ENCODE data around the gene CHIT1.

Gene CHIT1

GRCh38 chr1:203214871-203215270, 14.6 kb downstream of the CHIT1 start:
- no peak for DNase-seq

- DNase-seq, result no peak
These were observed 16.3 kb downstream of the CHIT1 start for GRCh38 chr1:203213126-203213525.

- DNase-seq, result no peak
These were observed 17.7 kb downstream of the CHIT1 start for GRCh38 chr1:203211812-203212211.

GRCh38 chr1:203210988-203211387, 18.5 kb downstream of the CHIT1 start:
- no peak for DNase-seq

- no peak for DNase-seq
These were observed 19.1 kb downstream of the CHIT1 start for GRCh38 chr1:203210350-203210749.

GRCh38 chr1:203208181-203208580, 21.3 kb downstream of the CHIT1 start:
- DNase-seq, result no peak

- DNase-seq, result peak; percentile 15
These were observed 21.7 kb downstream of the CHIT1 start for GRCh38 chr1:203207751-203208150.

GRCh38 chr1:203206129-203206687, 23.3 kb downstream of the CHIT1 start:
- peak; percentile 48 for DNase-seq

GRCh38 chr1:203204756-203205155, 24.7 kb downstream of the CHIT1 start:
- no peak for DNase-seq

GRCh38 chr1:203202431-203203245, 26.8 kb downstream of the CHIT1 start:
- DNase-seq, result no peak

- no peak for DNase-seq
These were observed 27.8 kb downstream of the CHIT1 start for GRCh38 chr1:203201516-203202205.

GRCh38 chr1:203200916-203201315, 28.6 kb downstream of the CHIT1 start:
- DNase-seq, result no peak

- no peak for DNase-seq
These were observed 29.5 kb downstream of the CHIT1 start for GRCh38 chr1:203199816-203200571.

GRCh38 chr1:203199481-203199815, 30.0 kb downstream of the CHIT1 start:
- DNase-seq, result no peak

GRCh38 chr1:203199002-203199401, 30.5 kb downstream of the CHIT1 start:
- no peak for DNase-seq

GRCh38 chr1:203197625-203198024, 31.8 kb downstream of the CHIT1 start:
- DNase-seq, result no peak

- no peak for DNase-seq
These were observed 33.1 kb downstream of the CHIT1 start for GRCh38 chr1:203196371-203196770.

- no peak for DNase-seq
These were observed 38.5 kb downstream of the CHIT1 start for GRCh38 chr1:203190949-203191348.

GRCh38 chr1:203189951-203190352, 39.5 kb downstream of the CHIT1 start:
- peak; percentile 37 for DNase-seq

- peak; percentile 24 for DNase-seq
These were observed 40.7 kb downstream of the CHIT1 start for GRCh38 chr1:203188686-203189232.

- no peak for DNase-seq
These were observed 41.7 kb downstream of the CHIT1 start for GRCh38 chr1:203187689-203188264.

GRCh38 chr1:203187304-203187685, 42.2 kb downstream of the CHIT1 start:
- DNase-seq, result peak; percentile 17

All from right forelimb (tissue), 1 donor.